ENCODE results near the gene ELAVL2.

DNA sequence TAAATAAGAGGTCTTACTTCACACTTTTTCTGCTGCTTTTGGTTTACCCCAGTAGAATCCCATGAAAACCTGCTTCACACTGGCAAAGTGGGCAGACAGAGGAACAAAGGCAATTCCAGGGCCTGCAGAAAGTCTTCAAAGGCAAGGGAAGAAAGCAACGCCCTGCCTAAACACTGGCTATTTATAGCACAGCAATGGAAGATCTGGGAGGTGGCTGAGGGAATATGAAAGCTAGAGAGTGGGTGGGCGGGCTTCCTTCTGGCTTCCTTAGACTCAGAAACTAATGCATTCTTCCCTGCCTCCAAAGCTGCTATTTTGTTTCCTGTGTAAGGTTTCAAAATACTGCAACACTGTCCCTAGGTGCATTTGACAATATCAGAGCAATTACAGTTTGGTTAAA, 46.8 kb downstream of the ELAVL2 start:
- TF ChIP-seq NFE2L1 (CRISPR knock-in tag; IDR thresholded peaks at IDR 0.05): no peak
- no peak for TF ChIP-seq ZNF396 (CRISPR knock-in tag; IDR thresholded peaks at IDR 0.05; ENCODE audit: borderline replicate concordance)
- TF ChIP-seq CREB1 (CRISPR knock-in tag; IDR thresholded peaks at IDR 0.05): no peak
- TF ChIP-seq, protein P1, sequence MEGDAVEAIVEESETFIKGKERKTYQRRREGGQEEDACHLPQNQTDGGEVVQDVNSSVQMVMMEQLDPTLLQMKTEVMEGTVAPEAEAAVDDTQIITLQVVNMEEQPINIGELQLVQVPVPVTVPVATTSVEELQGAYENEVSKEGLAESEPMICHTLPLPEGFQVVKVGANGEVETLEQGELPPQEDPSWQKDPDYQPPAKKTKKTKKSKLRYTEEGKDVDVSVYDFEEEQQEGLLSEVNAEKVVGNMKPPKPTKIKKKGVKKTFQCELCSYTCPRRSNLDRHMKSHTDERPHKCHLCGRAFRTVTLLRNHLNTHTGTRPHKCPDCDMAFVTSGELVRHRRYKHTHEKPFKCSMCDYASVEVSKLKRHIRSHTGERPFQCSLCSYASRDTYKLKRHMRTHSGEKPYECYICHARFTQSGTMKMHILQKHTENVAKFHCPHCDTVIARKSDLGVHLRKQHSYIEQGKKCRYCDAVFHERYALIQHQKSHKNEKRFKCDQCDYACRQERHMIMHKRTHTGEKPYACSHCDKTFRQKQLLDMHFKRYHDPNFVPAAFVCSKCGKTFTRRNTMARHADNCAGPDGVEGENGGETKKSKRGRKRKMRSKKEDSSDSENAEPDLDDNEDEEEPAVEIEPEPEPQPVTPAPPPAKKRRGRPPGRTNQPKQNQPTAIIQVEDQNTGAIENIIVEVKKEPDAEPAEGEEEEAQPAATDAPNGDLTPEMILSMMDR (IDR thresholded peaks at IDR 0.05): no peak
- TF ChIP-seq TEAD1 (CRISPR knock-in tag; IDR thresholded peaks at IDR 0.05): no peak
- no peak for TF ChIP-seq TP53 (CRISPR knock-in tag; IDR thresholded peaks at IDR 0.05)
- TF ChIP-seq CREM (CRISPR knock-in tag; IDR thresholded peaks at IDR 0.05): no peak
- no peak for TF ChIP-seq FOXJ3 (CRISPR knock-in tag; IDR thresholded peaks at IDR 0.05; ENCODE audit: borderline replicate concordance)
- TF ChIP-seq USF2 (CRISPR knock-in tag; IDR thresholded peaks at IDR 0.05): no peak
- TF ChIP-seq PRDM15 (CRISPR knock-in tag; IDR thresholded peaks at IDR 0.05): no peak
- TF ChIP-seq, protein P2, sequence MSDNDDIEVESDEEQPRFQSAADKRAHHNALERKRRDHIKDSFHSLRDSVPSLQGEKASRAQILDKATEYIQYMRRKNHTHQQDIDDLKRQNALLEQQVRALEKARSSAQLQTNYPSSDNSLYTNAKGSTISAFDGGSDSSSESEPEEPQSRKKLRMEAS (CRISPR knock-in tag; IDR thresholded peaks at IDR 0.05): no peak
- TF ChIP-seq, protein P3, sequence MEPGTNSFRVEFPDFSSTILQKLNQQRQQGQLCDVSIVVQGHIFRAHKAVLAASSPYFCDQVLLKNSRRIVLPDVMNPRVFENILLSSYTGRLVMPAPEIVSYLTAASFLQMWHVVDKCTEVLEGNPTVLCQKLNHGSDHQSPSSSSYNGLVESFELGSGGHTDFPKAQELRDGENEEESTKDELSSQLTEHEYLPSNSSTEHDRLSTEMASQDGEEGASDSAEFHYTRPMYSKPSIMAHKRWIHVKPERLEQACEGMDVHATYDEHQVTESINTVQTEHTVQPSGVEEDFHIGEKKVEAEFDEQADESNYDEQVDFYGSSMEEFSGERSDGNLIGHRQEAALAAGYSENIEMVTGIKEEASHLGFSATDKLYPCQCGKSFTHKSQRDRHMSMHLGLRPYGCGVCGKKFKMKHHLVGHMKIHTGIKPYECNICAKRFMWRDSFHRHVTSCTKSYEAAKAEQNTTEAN (CRISPR knock-in tag; IDR thresholded peaks at IDR 0.05): no peak
- TF ChIP-seq AFF4 (CRISPR knock-in tag; IDR thresholded peaks at IDR 0.05; ENCODE audit: borderline replicate concordance): no peak
- TF ChIP-seq ZBTB21 (CRISPR knock-in tag; IDR thresholded peaks at IDR 0.05; ENCODE audit: borderline replicate concordance): no peak
